Ishikawa (cell line): ENCODE results near the gene BCDIN3D.

Source experiments
- CEBPB ChIP-seq: IDR thresholded peaks from 2 replicates; pipeline ENCODE4 v1.6.1; 2012
- CREB1 ChIP-seq: IDR thresholded peaks from 2 replicates; pipeline ENCODE4 v1.6.1; 2012; ENCODE audit warnings: low read depth
- EGR1 ChIP-seq: IDR thresholded peaks from 2 replicates; pipeline ENCODE4 v1.6.1; 2012
- EP300 ChIP-seq: IDR thresholded peaks from 2 replicates; pipeline ENCODE4 v1.6.1; 2012; ENCODE audit warnings: borderline replicate concordance
- FOXM1 ChIP-seq: IDR thresholded peaks from 2 replicates; pipeline ENCODE4 v1.6.1; 2012; ENCODE audit warnings: low read depth, borderline replicate concordance
- MAX ChIP-seq: IDR thresholded peaks from 2 replicates; pipeline ENCODE4 v1.6.1; 2012
- NFIC ChIP-seq: IDR thresholded peaks from 2 replicates; pipeline ENCODE4 v1.6.1; 2012
- RAD21 ChIP-seq: IDR thresholded peaks from 2 replicates; pipeline ENCODE4 v1.6.1; 2012; ENCODE audit warnings: low read depth
- REST ChIP-seq: IDR thresholded peaks from 2 replicates; pipeline ENCODE4 v1.6.1; 2012; ENCODE audit warnings: low read depth, mild to moderate bottlenecking
- TAF1 ChIP-seq: IDR thresholded peaks from 2 replicates; pipeline ENCODE4 v1.6.1; 2012; ENCODE audit warnings: low read depth, mild to moderate bottlenecking
- TCF12 ChIP-seq: IDR thresholded peaks from 2 replicates; pipeline ENCODE4 v1.6.1; 2012; ENCODE audit warnings: low read depth
- TEAD4 ChIP-seq: IDR thresholded peaks from 2 replicates; pipeline ENCODE4 v1.6.1; 2012
- USF1 ChIP-seq: IDR thresholded peaks from 2 replicates; pipeline ENCODE4 v1.6.1; 2012
- YY1 ChIP-seq: IDR thresholded peaks from 2 replicates; pipeline ENCODE4 v1.6.1; 2012; ENCODE audit warnings: low read depth
- ZBTB7A ChIP-seq: IDR thresholded peaks from 2 replicates; pipeline ENCODE4 v1.6.1; 2012; ENCODE audit warnings: low read depth

Gene BCDIN3D

GRCh38 chr12:49874142-49874897, 31.4 kb upstream of the BCDIN3D start:
- TF ChIP-seq EP300, result no peak
- TF ChIP-seq FOXM1, result no peak
- TF ChIP-seq TEAD4, result no peak
- no peak for TF ChIP-seq YY1
- TF ChIP-seq NFIC, result no peak
- TF ChIP-seq TAF1, result no peak
- TF ChIP-seq RAD21, result no peak
- TF ChIP-seq USF1, result no peak
- no peak for TF ChIP-seq TCF12
- TF ChIP-seq REST, result no peak
- TF ChIP-seq MAX, result no peak
- no peak for TF ChIP-seq CEBPB
- no peak for TF ChIP-seq CREB1
- TF ChIP-seq ZBTB7A, result no peak
- TF ChIP-seq EGR1, result no peak

- TF ChIP-seq EP300 (no peak), EGR1 (no peak), RAD21 (no peak), TAF1 (no peak), USF1 (no peak), FOXM1 (no peak), MAX (no peak), YY1 (no peak), ZBTB7A (no peak)
Measured at GRCh38 chr12:49873361-49873934, 30.5 kb upstream of the BCDIN3D start.

GRCh38 chr12:49872781-49873181, 29.9 kb upstream of the BCDIN3D start:
- no peak for TF ChIP-seq CREB1
- TF ChIP-seq EP300, result no peak
- no peak for TF ChIP-seq TAF1
- TF ChIP-seq FOXM1, result no peak
- TF ChIP-seq RAD21, result no peak
- TF ChIP-seq REST, result no peak
- TF ChIP-seq CEBPB, result no peak
- no peak for TF ChIP-seq EGR1
- no peak for TF ChIP-seq MAX

GRCh38 chr12:49872381-49872780, 29.5 kb upstream of the BCDIN3D start:
- no peak for TF ChIP-seq TAF1
- TF ChIP-seq MAX, result no peak
- TF ChIP-seq CEBPB, result no peak
- no peak for TF ChIP-seq RAD21
- no peak for TF ChIP-seq TEAD4
- no peak for TF ChIP-seq USF1
- TF ChIP-seq NFIC, result no peak
- no peak for TF ChIP-seq TCF12
- TF ChIP-seq EGR1, result no peak
- no peak for TF ChIP-seq REST
- no peak for TF ChIP-seq CREB1
- no peak for TF ChIP-seq EP300
- no peak for TF ChIP-seq FOXM1
- no peak for TF ChIP-seq YY1
- TF ChIP-seq ZBTB7A, result no peak
